GM12864 (cell line): ENCODE data around the gene SH3RF1.
"Not testable (repeated sequence)": the region's sequence is repeated elsewhere in the genome, so short reads cannot be mapped to it uniquely, and the experiment has no call there.

ENCODE experiments used
- DNase-seq: peaks from one replicate; pipeline ENCODE4 v3.0.0-alpha.2; 2011; ENCODE audit warnings: low read depth
- H3K4me3 ChIP-seq: 2 replicates; pipeline ENCODE4 v1.5.1; 2011; ENCODE audit warnings: mild to moderate bottlenecking, low read depth, low read length, control low read depth
- CTCF ChIP-seq: IDR thresholded peaks from 2 replicates; pipeline ENCODE4 v1.5.1; 2011; ENCODE audit warnings: low read depth, mild to moderate bottlenecking, moderate library complexity, low read length, control low read depth, inconsistent platforms; ENCODE audit errors: missing control alignments

SH3RF1 gene

GRCh38 chr4:169202145-169202699 lies 68.5 kb downstream of the SH3RF1 start:
- DNase-seq = no peak
- H3K4me3 ChIP-seq = no peak overlapping the region
- TF ChIP-seq CTCF = no peak

- no peak for DNase-seq
- no peak overlapping the region for H3K4me3 ChIP-seq
- no peak for TF ChIP-seq CTCF
These were observed 69.3 kb downstream of the SH3RF1 start for GRCh38 chr4:169201222-169202144.

- no peak overlapping the region for H3K4me3 ChIP-seq
- TF ChIP-seq CTCF = no peak
- no peak for DNase-seq
These were observed 70.3 kb downstream of the SH3RF1 start for GRCh38 chr4:169200361-169201030.

GRCh38 chr4:169199184-169199583 lies 71.6 kb downstream of the SH3RF1 start:
- TF ChIP-seq CTCF = no peak
- H3K4me3 ChIP-seq = no peak overlapping the region
- no peak for DNase-seq

- TF ChIP-seq CTCF = no peak
- DNase-seq = no peak
- no peak overlapping the region for H3K4me3 ChIP-seq
These were observed 72.6 kb downstream of the SH3RF1 start for GRCh38 chr4:169198167-169198566.

GRCh38 chr4:169197206-169197605 lies 73.5 kb downstream of the SH3RF1 start:
- not testable (repeated sequence) for DNase-seq

GRCh38 chr4:169195032-169195431 lies 75.7 kb downstream of the SH3RF1 start:
- H3K4me3 ChIP-seq = no peak overlapping the region
- DNase-seq = no peak
- TF ChIP-seq CTCF = no peak

More at GRCh38 chr4:169197206-169197605, 73.5 kb downstream of the SH3RF1 start:
- H3K4me3 ChIP-seq = not testable (repeated sequence)

- peak; percentile 36 for DNase-seq
- H3K4me3 ChIP-seq = not testable (repeated sequence)
These were observed 80.8 kb downstream of the SH3RF1 start for GRCh38 chr4:169189968-169190367.
